ENCODE data around the gene SEC62. TPM values are rescaled to one million over a fixed set of nuclear protein-coding genes. Genes with fewer than 3 reads are reported as not detected.

Gene SEC62
- total RNA-seq, 2 experiments from 2014 or later, result 64.5 to 176 TPM

- Histone ChIP-seq H3K36me3 (ENCODE audit: insufficient read depth, low read length) (no peaks in the 10 kb centered on the region), H3K79me2 (ENCODE audit: insufficient read depth, low read depth, low read length) (no peaks in the 10 kb centered on the region), H4K20me1 (ENCODE audit: insufficient read depth, low read length) (no peaks in the 10 kb centered on the region), H2AFZ (ENCODE audit: low read length) (no peak overlapping the region), H3K9me2 (ENCODE audit: insufficient read depth, low read length) (no peaks in the 10 kb centered on the region), H3K4me2 (ENCODE audit: low read length) (no peak overlapping the region), H3K27ac (ENCODE audit: low read depth, low read length, poor library complexity, severe bottlenecking) (no peak overlapping the region), H3K4me1 (ENCODE audit: insufficient read depth, low read length, poor library complexity, severe bottlenecking) (no peaks in the 10 kb centered on the region), H3K4me3 (ENCODE audit: low read depth, low read length, poor library complexity, severe bottlenecking) (no peak overlapping the region), H3K9me3 (ENCODE audit: low read length) (no peaks in the 10 kb centered on the region)
- TF ChIP-seq, protein P1, sequence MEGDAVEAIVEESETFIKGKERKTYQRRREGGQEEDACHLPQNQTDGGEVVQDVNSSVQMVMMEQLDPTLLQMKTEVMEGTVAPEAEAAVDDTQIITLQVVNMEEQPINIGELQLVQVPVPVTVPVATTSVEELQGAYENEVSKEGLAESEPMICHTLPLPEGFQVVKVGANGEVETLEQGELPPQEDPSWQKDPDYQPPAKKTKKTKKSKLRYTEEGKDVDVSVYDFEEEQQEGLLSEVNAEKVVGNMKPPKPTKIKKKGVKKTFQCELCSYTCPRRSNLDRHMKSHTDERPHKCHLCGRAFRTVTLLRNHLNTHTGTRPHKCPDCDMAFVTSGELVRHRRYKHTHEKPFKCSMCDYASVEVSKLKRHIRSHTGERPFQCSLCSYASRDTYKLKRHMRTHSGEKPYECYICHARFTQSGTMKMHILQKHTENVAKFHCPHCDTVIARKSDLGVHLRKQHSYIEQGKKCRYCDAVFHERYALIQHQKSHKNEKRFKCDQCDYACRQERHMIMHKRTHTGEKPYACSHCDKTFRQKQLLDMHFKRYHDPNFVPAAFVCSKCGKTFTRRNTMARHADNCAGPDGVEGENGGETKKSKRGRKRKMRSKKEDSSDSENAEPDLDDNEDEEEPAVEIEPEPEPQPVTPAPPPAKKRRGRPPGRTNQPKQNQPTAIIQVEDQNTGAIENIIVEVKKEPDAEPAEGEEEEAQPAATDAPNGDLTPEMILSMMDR (conservative IDR thresholded peaks at IDR 0.05; ENCODE audit: low read length), result peak; percentile 77
- no peak for TF ChIP-seq EZH2phosphoT487 (IDR thresholded peaks at IDR 0.05; ENCODE audit: borderline replicate concordance, low read depth, low read length)
- DNase-seq (ENCODE audit: low spot score), result peak; percentile 66
- ChIA-PET POLR2A (interaction anchor here (0.6 to 3.4 kb wide), 22 partner anchors 8 to 272 kb away, joined by 3 to 15 read pairs (median 4); partner anchors contain the start of gene SEC62), CTCF (ENCODE audit: unreplicated experiment) (interaction anchor here (0.6 to 1.7 kb wide), 10 partner anchors 12 to 621 kb away, joined by 3 to 5 read pairs (median 3); no protein-coding TSS in a partner anchor)
- intact Hi-C loops (cut with micrococcal nuclease; ENCODE audit: unreplicated experiment), result loop anchor here (1.0 kb wide), 2 partner anchors 91 to 158 kb away; no protein-coding TSS in a partner anchor
- no TSS peak for BruUV-seq (replicated peaks)
These were observed 54.5 kb downstream of the SEC62 start for GRCh38 chr3:170021083-170021482.

- Histone ChIP-seq H3K36me3 (ENCODE audit: insufficient read depth, low read length) (no peaks in the 10 kb centered on the region), H3K27ac (ENCODE audit: low read depth, low read length, poor library complexity, severe bottlenecking) (no peak overlapping the region), H3K4me1 (ENCODE audit: insufficient read depth, low read length, poor library complexity, severe bottlenecking) (peaks cover 2% of the 10 kb centered on the region), H3K4me3 (ENCODE audit: low read depth, low read length, poor library complexity, severe bottlenecking) (no peak overlapping the region), H3K4me2 (ENCODE audit: low read length) (no peak overlapping the region), H3K9me2 (ENCODE audit: insufficient read depth, low read length) (no peaks in the 10 kb centered on the region), H3K79me2 (ENCODE audit: insufficient read depth, low read depth, low read length) (no peaks in the 10 kb centered on the region), H4K20me1 (ENCODE audit: insufficient read depth, low read length) (no peaks in the 10 kb centered on the region), H3K9me3 (ENCODE audit: low read length) (no peaks in the 10 kb centered on the region), H2AFZ (ENCODE audit: low read length) (no peak overlapping the region)
- CTCF ChIA-PET (ENCODE audit: unreplicated experiment), result interaction anchor here (1.6 kb wide), 1 partner anchor 12 kb away, joined by 3 read pairs; no protein-coding TSS in a partner anchor
- no TSS peak for BruUV-seq (replicated peaks)
- intact Hi-C loops (cut with micrococcal nuclease; ENCODE audit: unreplicated experiment), result no loop called here
- POLR2A ChIA-PET, result interaction anchor here (0.6 to 3.4 kb wide), 9 partner anchors 9 to 92 kb away, joined by 3 to 15 read pairs (median 4); partner anchors contain the start of gene GPR160
- TF ChIP-seq EZH2phosphoT487 (IDR thresholded peaks at IDR 0.05; ENCODE audit: borderline replicate concordance, low read depth, low read length), result no peak
- TF ChIP-seq, protein P1 (conservative IDR thresholded peaks at IDR 0.05; ENCODE audit: low read length), result no peak
- DNase-seq (ENCODE audit: low spot score), result no peak
These were observed 55.7 kb downstream of the SEC62 start for GRCh38 chr3:170022336-170022735.

DNA sequence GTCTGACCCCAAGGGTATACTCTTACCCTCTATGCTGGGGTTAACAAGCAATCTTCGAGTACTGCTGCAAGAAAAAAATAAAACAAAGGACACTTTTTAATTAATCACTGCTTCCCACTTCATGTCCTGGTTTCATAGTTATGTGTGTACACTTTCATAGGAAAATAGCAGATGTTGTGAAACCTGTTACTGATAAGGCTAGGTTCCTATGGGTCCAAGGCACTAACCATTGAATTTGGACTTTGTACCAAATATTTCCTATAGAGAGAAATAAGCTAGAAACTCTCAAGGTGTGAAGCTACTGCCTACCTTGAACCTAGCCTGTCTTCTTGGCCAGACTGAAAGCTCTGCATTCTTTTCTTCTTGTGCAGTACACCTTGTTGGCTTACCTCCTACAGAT lies 56.6 kb downstream of the SEC62 start:
- Histone ChIP-seq H3K4me1 (ENCODE audit: insufficient read depth, low read length, poor library complexity, severe bottlenecking) (peaks cover 7% of the 10 kb centered on the region), H3K9me3 (ENCODE audit: low read length) (no peaks in the 10 kb centered on the region), H3K27ac (ENCODE audit: low read depth, low read length, poor library complexity, severe bottlenecking) (no peak overlapping the region), H3K79me2 (ENCODE audit: insufficient read depth, low read depth, low read length) (no peaks in the 10 kb centered on the region), H3K9me2 (ENCODE audit: insufficient read depth, low read length) (no peaks in the 10 kb centered on the region), H3K4me3 (ENCODE audit: low read depth, low read length, poor library complexity, severe bottlenecking) (no peak overlapping the region), H4K20me1 (ENCODE audit: insufficient read depth, low read length) (no peaks in the 10 kb centered on the region), H3K36me3 (ENCODE audit: insufficient read depth, low read length) (no peaks in the 10 kb centered on the region), H3K4me2 (ENCODE audit: low read length) (no peak overlapping the region), H2AFZ (ENCODE audit: low read length) (no peak overlapping the region)
- BruUV-seq (replicated peaks), result no TSS peak
- intact Hi-C loops (cut with micrococcal nuclease; ENCODE audit: unreplicated experiment), result no loop called here
- ChIA-PET CTCF (ENCODE audit: unreplicated experiment) (no interaction called here), POLR2A (interaction anchor here (0.9 to 3.4 kb wide), 6 partner anchors 9 to 256 kb away, joined by 3 to 13 read pairs (median 3); partner anchors contain the start of gene GPR160)
- TF ChIP-seq, protein P1 (conservative IDR thresholded peaks at IDR 0.05; ENCODE audit: low read length), result no peak
- TF ChIP-seq EZH2phosphoT487 (IDR thresholded peaks at IDR 0.05; ENCODE audit: borderline replicate concordance, low read depth, low read length), result no peak
- DNase-seq (ENCODE audit: low spot score), result no peak

Measured in OCI-LY7 (cell line).